Natural killer cell (primary cell): Measurements from ENCODE around the gene PSRC1. TPM values are rescaled to one million over a fixed set of nuclear protein-coding genes. Genes with fewer than 3 reads are reported as not detected.

Source experiments
- ATAC-seq, 3 donors: fragments of 150-1000 bp in 2 of 3; fragments of 200-7000 bp in 1 of 3; cut with Tn5 transposase; 1 replicate in 1 of 3; 2 replicates in 2 of 3; pipeline ENCODE4 v1.10.0; 2021; ENCODE audit warnings: mild to moderate bottlenecking in 2 of 3, moderate library complexity in 2 of 3
- DNase-seq, 2 donors: peaks; one replicate each; pipeline versions ENCODE4 v3.0.0 to v3.0.0-alpha.2; 2013 to 2021; ENCODE audit warnings: mixed read lengths in 1 of 2
- H3K27ac ChIP-seq: one replicate; pipeline ENCODE4 v1.5.1; 2013; ENCODE audit warnings: mild to moderate bottlenecking, low read length
- H3K27me3 ChIP-seq: one replicate; pipeline ENCODE4 v1.6.1; 2013; ENCODE audit warnings: low read length; ENCODE audit not compliant: control insufficient read depth, insufficient read depth
- H3K36me3 ChIP-seq: one replicate; pipeline ENCODE4 v1.6.1; 2013; ENCODE audit warnings: low read length; ENCODE audit not compliant: control insufficient read depth, insufficient read depth
- H3K4me1 ChIP-seq: one replicate; pipeline ENCODE4 v1.6.1; 2013; ENCODE audit warnings: low read length; ENCODE audit not compliant: control insufficient read depth, insufficient read depth
- H3K4me3 ChIP-seq: one replicate; pipeline ENCODE4 v1.5.1; 2013; ENCODE audit warnings: low read length
- H3K9me3 ChIP-seq: one replicate; pipeline ENCODE4 v1.6.1; 2013; ENCODE audit warnings: low read length; ENCODE audit not compliant: control insufficient read depth, insufficient read depth
- H3K27ac Mint-ChIP-seq, 2 donors: one replicate each; pipeline ENCODE4 v1.8.0; 2022; ENCODE audit warnings: mild to moderate bottlenecking in 2 of 2, mixed read lengths in 2 of 2, moderate library complexity in 1 of 2
- H3K27me3 Mint-ChIP-seq, 2 donors: one replicate each; pipeline ENCODE4 v1.8.0; 2022; ENCODE audit warnings: low read depth in 2 of 2, mixed read lengths in 2 of 2
- H3K36me3 Mint-ChIP-seq: one replicate; pipeline ENCODE4 v1.8.0; 2022; ENCODE audit warnings: mixed read lengths
- H3K4me1 Mint-ChIP-seq, 2 donors: one replicate each; pipeline ENCODE4 v1.8.0; 2022; ENCODE audit warnings: mixed read lengths in 2 of 2
- H3K4me3 Mint-ChIP-seq: one replicate; pipeline ENCODE4 v1.8.0; 2022; ENCODE audit warnings: mild to moderate bottlenecking, moderate library complexity, mixed read lengths
- H3K9me3 Mint-ChIP-seq, 2 donors: one replicate each; pipeline ENCODE4 v1.8.0; 2022; ENCODE audit warnings: mixed read lengths in 2 of 2
- WGBS: methylation state at CpG from one replicate; pipeline ENCODE4 v1.1.7; 2013; ENCODE audit warnings: missing lambda C conversion rate; ENCODE audit not compliant: insufficient coverage; 5-methylcytosine and 5-hydroxymethylcytosine counted together
- intact Hi-C: fragments of 100-400 bp; cut with micrococcal nuclease; formaldehyde crosslinking; loops from one replicate; pipeline ENCODE4 v1.14.2; 2022
- total RNA-seq, 4 donors: library from RNA; stranded (reverse); fragments of 120-200 nt in 1 of 4; gene quantifications; one replicate each; pipeline versions ENCODE4 v1.2.3 to v1.2.4, GENCODE V29; 2013 to 2022
- TF ChIP-seq, protein P1 (sequence below): fragments of 200-600 bp; IDR thresholded peaks from one replicate; pipeline ENCODE4 v1.8.0; 2022; ENCODE audit warnings: antibody characterized with exemption

PSRC1 gene
- total RNA-seq, 3 donors from 2014 or later (not counting 1 experiment from before 2014, with no cell fraction given): 1.1 to 2.4 (median 1.9) TPM

GRCh38 chr1:109239409-109240068 lies 43.4 kb downstream of the PSRC1 start:
- Mint-ChIP-seq H3K36me3 (peaks cover 14% of the 10 kb centered on the region), H3K4me3 (no peak overlapping the region), H3K27ac (peak overlapping the region; percentile 63 to 73), H3K9me3 (no peaks in the 10 kb centered on the region), H3K27me3 (peaks cover 6 to 11% of the 10 kb centered on the region in 2 donors), H3K4me1 (peaks cover 17 to 26% of the 10 kb centered on the region in 2 donors)
- Histone ChIP-seq H3K4me3 (no peak overlapping the region), H3K36me3 (peaks cover 42% of the 10 kb centered on the region), H3K4me1 (peaks cover 9% of the 10 kb centered on the region), H3K27me3 (peaks cover 6% of the 10 kb centered on the region), H3K9me3 (no peaks in the 10 kb centered on the region), H3K27ac (no peak overlapping the region)
- WGBS: 87% methylated on average over 6 of the region's 6 CpGs
- peak in 1 of 3 donors; percentile 54 for ATAC-seq
- peak in 1 of 2 donors; percentile 60 for DNase-seq
- intact Hi-C loops: no loop called here
- TF ChIP-seq, protein P1, sequence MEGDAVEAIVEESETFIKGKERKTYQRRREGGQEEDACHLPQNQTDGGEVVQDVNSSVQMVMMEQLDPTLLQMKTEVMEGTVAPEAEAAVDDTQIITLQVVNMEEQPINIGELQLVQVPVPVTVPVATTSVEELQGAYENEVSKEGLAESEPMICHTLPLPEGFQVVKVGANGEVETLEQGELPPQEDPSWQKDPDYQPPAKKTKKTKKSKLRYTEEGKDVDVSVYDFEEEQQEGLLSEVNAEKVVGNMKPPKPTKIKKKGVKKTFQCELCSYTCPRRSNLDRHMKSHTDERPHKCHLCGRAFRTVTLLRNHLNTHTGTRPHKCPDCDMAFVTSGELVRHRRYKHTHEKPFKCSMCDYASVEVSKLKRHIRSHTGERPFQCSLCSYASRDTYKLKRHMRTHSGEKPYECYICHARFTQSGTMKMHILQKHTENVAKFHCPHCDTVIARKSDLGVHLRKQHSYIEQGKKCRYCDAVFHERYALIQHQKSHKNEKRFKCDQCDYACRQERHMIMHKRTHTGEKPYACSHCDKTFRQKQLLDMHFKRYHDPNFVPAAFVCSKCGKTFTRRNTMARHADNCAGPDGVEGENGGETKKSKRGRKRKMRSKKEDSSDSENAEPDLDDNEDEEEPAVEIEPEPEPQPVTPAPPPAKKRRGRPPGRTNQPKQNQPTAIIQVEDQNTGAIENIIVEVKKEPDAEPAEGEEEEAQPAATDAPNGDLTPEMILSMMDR: no peak

DNA sequence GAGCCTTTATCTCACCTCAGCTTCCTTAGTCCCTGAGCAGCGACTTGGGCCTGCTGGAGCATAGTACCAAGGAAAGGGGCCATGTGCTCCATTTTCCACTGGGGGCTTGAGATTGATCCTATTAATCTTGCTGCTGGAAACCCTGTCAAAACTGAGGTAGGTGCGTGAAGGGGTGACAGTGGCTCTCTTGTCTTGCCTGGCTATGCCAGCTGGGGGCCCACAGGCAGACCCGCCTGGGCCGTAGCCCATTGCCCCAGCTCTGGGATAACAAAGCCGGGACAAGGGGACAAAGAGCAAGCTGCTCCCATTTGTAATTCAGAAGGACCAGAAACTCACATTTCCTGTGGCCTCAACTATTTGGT lies 43.9 kb downstream of the PSRC1 start:
- no peak for ATAC-seq
- H3K9me3 ChIP-seq: no peaks in the 10 kb centered on the region
- peaks cover 14% of the 10 kb centered on the region for H3K36me3 Mint-ChIP-seq
- H3K4me3 Mint-ChIP-seq: no peak overlapping the region
- 98% methylated on average over 5 of the region's 5 CpGs for WGBS
- TF ChIP-seq, protein P1: no peak
- DNase-seq: no peak
- peaks cover 17 to 26% of the 10 kb centered on the region in 2 donors for H3K4me1 Mint-ChIP-seq
- H3K36me3 ChIP-seq: peaks cover 46% of the 10 kb centered on the region
- no peaks in the 10 kb centered on the region for H3K9me3 Mint-ChIP-seq
- peaks cover under 1 to 6% of the 10 kb centered on the region in 2 donors for H3K27me3 Mint-ChIP-seq
- peak overlapping the region in 1 of 2 donors; percentile 17 for H3K27ac Mint-ChIP-seq
- peaks cover 5% of the 10 kb centered on the region for H3K27me3 ChIP-seq
- no peak overlapping the region for H3K27ac ChIP-seq
- peaks cover 9% of the 10 kb centered on the region for H3K4me1 ChIP-seq
- intact Hi-C loops: no loop called here
- no peak overlapping the region for H3K4me3 ChIP-seq

- no peak overlapping the region for H3K27ac ChIP-seq
- DNase-seq (no peak), ATAC-seq (no peak)
- H3K4me1 Mint-ChIP-seq: peaks cover 17 to 26% of the 10 kb centered on the region in 2 donors
- peaks cover 9% of the 10 kb centered on the region for H3K4me1 ChIP-seq
- H3K9me3 ChIP-seq: no peaks in the 10 kb centered on the region
- H3K36me3 Mint-ChIP-seq: peaks cover 14% of the 10 kb centered on the region
- H3K27me3 Mint-ChIP-seq: peaks cover 0 to 6% of the 10 kb centered on the region in 2 donors
- no peaks in the 10 kb centered on the region for H3K9me3 Mint-ChIP-seq
- H3K4me3 ChIP-seq: no peak overlapping the region
- intact Hi-C loops: no loop called here
- TF ChIP-seq, protein P1: no peak
- 100% methylated on average over 2 of the region's 2 CpGs for WGBS
- H3K36me3 ChIP-seq: peaks cover 46% of the 10 kb centered on the region
- H3K4me3 Mint-ChIP-seq: no peak overlapping the region
- peak overlapping the region in 1 of 2 donors; percentile 17 for H3K27ac Mint-ChIP-seq
- H3K27me3 ChIP-seq: peaks cover 3% of the 10 kb centered on the region
These were observed 44.6 kb downstream of the PSRC1 start for GRCh38 chr1:109238382-109238781.

DNA sequence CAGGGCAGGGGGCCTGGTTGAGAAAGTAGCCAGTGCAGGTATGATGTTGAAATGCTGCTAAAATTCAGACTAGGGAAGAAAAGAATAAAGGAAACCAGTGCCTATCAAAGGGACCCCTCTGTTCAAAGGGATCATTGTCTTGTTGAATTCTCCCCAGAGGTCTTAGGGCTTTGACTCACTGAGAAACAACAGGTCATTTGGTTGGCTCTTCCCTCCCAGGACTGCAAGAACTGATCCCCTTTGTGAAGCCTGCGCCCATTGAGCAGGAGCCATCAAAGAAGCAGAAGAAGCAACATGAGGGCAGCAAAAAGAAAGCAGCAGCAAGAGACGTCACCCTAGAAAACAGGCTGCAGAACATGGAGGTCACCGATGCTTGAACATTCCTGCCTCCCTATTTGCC lies 45.4 kb downstream of the PSRC1 start:
- no peak overlapping the region for H3K27ac Mint-ChIP-seq
- Histone ChIP-seq H3K4me3 (no peak overlapping the region), H3K4me1 (peaks cover 9% of the 10 kb centered on the region), H3K27ac (no peak overlapping the region), H3K36me3 (peaks cover 53% of the 10 kb centered on the region), H3K9me3 (no peaks in the 10 kb centered on the region), H3K27me3 (no peaks in the 10 kb centered on the region)
- no peak overlapping the region for H3K4me3 Mint-ChIP-seq
- peaks cover 14% of the 10 kb centered on the region for H3K36me3 Mint-ChIP-seq
- intact Hi-C loops: no loop called here
- peaks cover 16 to 23% of the 10 kb centered on the region in 2 donors for H3K4me1 Mint-ChIP-seq
- WGBS: 97% methylated on average over 3 of the region's 3 CpGs
- no peak for DNase-seq
- TF ChIP-seq, protein P1: no peak
- ATAC-seq: no peak
- no peaks in the 10 kb centered on the region for H3K9me3 Mint-ChIP-seq
- peaks cover 0 to under 1% of the 10 kb centered on the region in 2 donors for H3K27me3 Mint-ChIP-seq
